Psoas muscle (tissue), 8 donors: ENCODE data around the gene JMJD1C. TPM values are rescaled to one million over a fixed set of nuclear protein-coding genes. Genes with fewer than 3 reads are reported as not detected.
"Not testable (repeated sequence)": the region's sequence is repeated elsewhere in the genome, so short reads cannot be mapped to it uniquely, and the experiment has no call there.

Source experiments
- ATAC-seq, 4 donors: fragments of 200-7000 bp; cut with Tn5 transposase; one replicate each; pipeline ENCODE4 v1.9.1; 2020; ENCODE audit warnings: moderate library complexity in 3 of 4, mild to moderate bottlenecking in 2 of 4
- DNase-seq, 2 donors: peaks; one replicate each; pipeline ENCODE4 v3.0.0-alpha.2; 2020
- H3K27ac ChIP-seq: fragments of 200-600 bp; one replicate; pipeline ENCODE4 v1.8.0; 2022
- H3K27me3 ChIP-seq, 3 donors: fragments of 200-600 bp in 1 of 3; one replicate each; pipeline versions ENCODE4 v1.6.1 to v1.8.0; 2013 to 2022; ENCODE audit warnings: low read length in 2 of 3, mild to moderate bottlenecking in 2 of 3, moderate library complexity in 1 of 3; ENCODE audit not compliant: insufficient read depth in 3 of 3
- H3K36me3 ChIP-seq, 2 donors: fragments of 200-600 bp in 1 of 2; one replicate each; pipeline versions ENCODE4 v1.6.1 to v1.8.0; 2013 to 2022; ENCODE audit warnings: low read depth in 1 of 2, mild to moderate bottlenecking in 1 of 2, moderate library complexity in 1 of 2; ENCODE audit not compliant: insufficient read depth in 1 of 2
- H3K4me1 ChIP-seq: fragments of 200-600 bp; one replicate; pipeline ENCODE4 v1.8.0; 2022
- H3K4me3 ChIP-seq: fragments of 200-600 bp; one replicate; pipeline ENCODE4 v1.8.0; 2022; ENCODE audit warnings: mild to moderate bottlenecking
- H3K9me3 ChIP-seq: fragments of 200-600 bp; one replicate; pipeline ENCODE4 v1.8.0; 2022
- CTCF ChIP-seq: fragments of 200-600 bp; IDR thresholded peaks from one replicate; pipeline ENCODE4 v1.8.0; 2022; ENCODE audit warnings: antibody characterized with exemption
- WGBS, 3 donors: extraction: QIAGEN DNeasy Blood & Tissue Kit; methylation state at CpG; one replicate each; pipeline versions ENCODE4 v1.1.6 to v1.1.7; 2013; 5-methylcytosine and 5-hydroxymethylcytosine counted together
- intact Hi-C, 2 donors: fragments of 100-400 bp; cut with DNase I; formaldehyde crosslinking; loops; one replicate each; pipeline versions ENCODE4 v1.11.0 to v1.14.2; 2022
- polyA plus RNA-seq, 3 donors: library from polyadenylated mRNA; stranded (reverse); fragments of 200-250 nt; gene quantifications; one replicate each; pipeline ENCODE4 v1.2.3, GENCODE V29; 2013
- total RNA-seq, 4 donors: library from RNA; stranded (reverse); fragmentation: NEBNext Ultra II Directional in 2 of 4; extraction: Animal tissue kit (Norgen Biotek cat#: 25700) in 2 of 4; gene quantifications; one replicate each; pipeline versions ENCODE4 v1.2.1 to v1.2.4, GENCODE V29; 2021 to 2023
- donor health status: healthy with polysubstance abuse.
- donor health status: DM: no; HTN: no; CAD: no; lungs with moderate emphysema.
- donor health status: Bipolar disorder and iron deficiency.
- donor health status: healthy.
- donor health status: DM: yes; HTN: yes; CAD: no.
- donor health status: DM: no; HTN: no; CAD: no.
- donor health status: DM: no; HTN: no; CAD: no.
- donor health status: DM: yes; HTN: yes; CAD: no.

JMJD1C gene
- total and polyA plus RNA-seq, 7 donors: 17.5 to 74.4 (median 28.8) TPM

GRCh38 chr10:63297941-63298340, 167.8 kb downstream of the JMJD1C start:
- no peak for TF ChIP-seq CTCF
- H3K27ac ChIP-seq: no peak overlapping the region
- ATAC-seq (peak in 1 of 4 donors; percentile 31), DNase-seq (no peak)
- intact Hi-C loops: no loop called here
- no peaks in the 10 kb centered on the region for H3K27me3 ChIP-seq
- no peaks in the 10 kb centered on the region for H3K36me3 ChIP-seq
- H3K9me3 ChIP-seq: no peaks in the 10 kb centered on the region
- no peaks in the 10 kb centered on the region for H3K4me1 ChIP-seq
- 66 to 89% (median 73%) methylated on average over 8 of the region's 8 CpGs for WGBS, 3 donors
- no peak overlapping the region for H3K4me3 ChIP-seq

GRCh38 chr10:63294781-63295180, 171.0 kb downstream of the JMJD1C start:
- Histone ChIP-seq H3K4me1 (no peaks in the 10 kb centered on the region), H3K9me3 (no peaks in the 10 kb centered on the region), H3K27me3 (no peaks in the 10 kb centered on the region), H3K36me3 (no peaks in the 10 kb centered on the region), H3K4me3 (no peak overlapping the region), H3K27ac (no peak overlapping the region)
- DNase-seq: no peak
- ATAC-seq: no peak
- TF ChIP-seq CTCF: no peak
- 88 to 92% (median 90%) methylated on average over 2 of the region's 2 CpGs for WGBS, 3 donors
- intact Hi-C loops: no loop called here

GRCh38 chr10:63292847-63293246, 172.9 kb downstream of the JMJD1C start:
- H3K27me3 ChIP-seq, H3K4me1 ChIP-seq, intact Hi-C loops, H3K4me3 ChIP-seq, ATAC-seq, DNase-seq, H3K36me3 ChIP-seq, H3K27ac ChIP-seq, H3K9me3 ChIP-seq: not testable (repeated sequence)
- WGBS, 3 donors: 85 to 91% (median 86%) methylated on average over 4 of the region's 4 CpGs

GRCh38 chr10:63288170-63288569, 177.6 kb downstream of the JMJD1C start:
- Histone ChIP-seq H3K4me1 (peaks cover 4% of the 10 kb centered on the region), H3K27me3 (no peaks in the 10 kb centered on the region), H3K36me3 (no peaks in the 10 kb centered on the region), H3K4me3 (no peak overlapping the region), H3K27ac (no peak overlapping the region), H3K9me3 (no peaks in the 10 kb centered on the region)
- TF ChIP-seq CTCF: no peak
- 99 to 100% (median 100%) methylated on average over 1 of the region's 1 CpG for whole genome bisulfite sequencing, 3 donors
- ATAC-seq (no peak), DNase-seq (no peak)
- intact Hi-C loops: no loop called here

DNA sequence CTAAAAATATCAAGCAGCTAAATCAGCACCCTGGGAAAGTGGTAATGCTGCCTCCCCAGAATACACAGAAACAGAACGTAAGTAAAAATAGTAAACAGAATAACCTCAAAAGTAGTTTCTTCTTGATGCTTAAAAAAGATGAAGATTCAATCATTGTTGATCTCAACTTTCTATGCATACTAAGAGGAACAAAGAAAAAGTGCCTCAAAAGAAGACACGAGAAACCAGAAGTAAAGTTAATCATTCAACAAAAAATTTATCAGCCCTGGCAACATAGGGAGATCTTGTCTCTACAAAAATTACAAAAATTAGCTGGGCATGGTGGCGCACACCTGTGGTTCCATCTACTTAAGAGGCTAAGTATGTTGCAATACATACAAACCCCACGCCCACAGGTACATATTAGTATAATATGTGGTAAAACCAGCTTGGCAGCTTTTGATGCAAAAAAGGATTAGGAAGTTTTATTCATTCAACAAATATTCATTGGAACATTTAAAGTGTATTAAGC, 179.0 kb downstream of the JMJD1C start:
- peaks cover 4% of the 10 kb centered on the region for H3K4me1 ChIP-seq
- no peaks in the 10 kb centered on the region for H3K9me3 ChIP-seq

More for the DNA sequence above, 179.0 kb downstream of the JMJD1C start:
- H3K27ac ChIP-seq: no peak overlapping the region
- ATAC-seq (no peak), DNase-seq (no peak)
- H3K4me3 ChIP-seq: no peak overlapping the region
- H3K27me3 ChIP-seq: no peaks in the 10 kb centered on the region
- 80 to 96% (median 90%) methylated on average over 4 of the region's 4 CpGs for WGBS, 3 donors
- no peak for TF ChIP-seq CTCF
- H3K36me3 ChIP-seq: no peaks in the 10 kb centered on the region
- intact Hi-C loops: no loop called here
